ENCODE measurements around the gene SIT1. TPM values are rescaled to one million over a fixed set of nuclear protein-coding genes. Genes with fewer than 3 reads are reported as not detected.
"Not testable (repeated sequence)": the region's sequence is repeated elsewhere in the genome, so short reads cannot be mapped to it uniquely, and the experiment has no call there.

Gene SIT1
- total and polyA plus RNA-seq, 2 experiments from 2014 or later = 0.21 TPM; not detected in 1

- peak overlapping the region; percentile 53 for H3K4me3 ChIP-seq
- DNase-seq (ENCODE audit: low read depth in 1 of 2, low spot score in 1 of 2) = peak; percentile 30 to 57
- H3K4me1 ChIP-seq (ENCODE audit: low read depth) = peaks cover 9% of the 10 kb centered on the region
- H3K27ac ChIP-seq = peak overlapping the region; percentile 90
- no peaks in the 10 kb centered on the region for H3K27me3 ChIP-seq
- TF ChIP-seq CTCF (IDR thresholded peaks at IDR 0.05; ENCODE audit: low read depth, low read length) = no peak
- H3K36me3 ChIP-seq = no peaks in the 10 kb centered on the region
- H3K9me3 ChIP-seq (ENCODE audit: low read depth) = no peaks in the 10 kb centered on the region
Measured at GRCh38 chr9:35646153-35646532, 4.6 kb downstream of the SIT1 start.

GRCh38 chr9:35645736-35646135 lies 5.0 kb downstream of the SIT1 start:
- peak overlapping the region; percentile 90 for H3K27ac ChIP-seq
- not testable (repeated sequence) for H3K27me3 ChIP-seq; DNase-seq (ENCODE audit: low read depth in 1 of 2, low spot score in 1 of 2); H3K4me1 ChIP-seq (ENCODE audit: low read depth); H3K36me3 ChIP-seq; H3K9me3 ChIP-seq (ENCODE audit: low read depth)
- H3K4me3 ChIP-seq = peak overlapping the region; percentile 53

GRCh38 chr9:35643046-35643445 lies 7.7 kb downstream of the SIT1 start:
- Histone ChIP-seq H3K4me1 (ENCODE audit: low read depth) (peaks cover 9% of the 10 kb centered on the region), H3K9me3 (ENCODE audit: low read depth) (no peaks in the 10 kb centered on the region), H3K36me3 (no peaks in the 10 kb centered on the region), H3K27ac (no peak overlapping the region), H3K27me3 (no peaks in the 10 kb centered on the region), H3K4me3 (no peak overlapping the region)
- no peak for TF ChIP-seq CTCF (IDR thresholded peaks at IDR 0.05; ENCODE audit: low read depth, low read length)
- DNase-seq (ENCODE audit: low read depth in 1 of 2, low spot score in 1 of 2) = no peak

- not testable (repeated sequence) for H3K9me3 ChIP-seq (ENCODE audit: low read depth); H3K27me3 ChIP-seq
Measured at GRCh38 chr9:35641478-35641877, 9.3 kb downstream of the SIT1 start.

GRCh38 chr9:35640431-35640830 lies 10.3 kb downstream of the SIT1 start:
- not testable (repeated sequence) for H3K9me3 ChIP-seq (ENCODE audit: low read depth); DNase-seq (ENCODE audit: low read depth in 1 of 2, low spot score in 1 of 2); H3K36me3 ChIP-seq; H3K27me3 ChIP-seq; H3K4me3 ChIP-seq; H3K27ac ChIP-seq; H3K4me1 ChIP-seq (ENCODE audit: low read depth)

More at GRCh38 chr9:35641478-35641877, 9.3 kb downstream of the SIT1 start:
- not testable (repeated sequence) for H3K4me1 ChIP-seq (ENCODE audit: low read depth); H3K4me3 ChIP-seq; H3K27ac ChIP-seq; H3K36me3 ChIP-seq; DNase-seq (ENCODE audit: low read depth in 1 of 2, low spot score in 1 of 2)

- Histone ChIP-seq H3K36me3 (no peaks in the 10 kb centered on the region), H3K4me3 (no peak overlapping the region), H3K27ac (no peak overlapping the region), H3K9me3 (ENCODE audit: low read depth) (no peaks in the 10 kb centered on the region), H3K4me1 (ENCODE audit: low read depth) (peaks cover 9% of the 10 kb centered on the region), H3K27me3 (no peaks in the 10 kb centered on the region)
- TF ChIP-seq CTCF (IDR thresholded peaks at IDR 0.05; ENCODE audit: low read depth, low read length) = no peak
- no peak for DNase-seq (ENCODE audit: low read depth in 1 of 2, low spot score in 1 of 2)
Measured at GRCh38 chr9:35639631-35640030, 11.1 kb downstream of the SIT1 start.

GRCh38 chr9:35639225-35639624 lies 11.5 kb downstream of the SIT1 start:
- not testable (repeated sequence) for DNase-seq (ENCODE audit: low read depth in 1 of 2, low spot score in 1 of 2); H3K9me3 ChIP-seq (ENCODE audit: low read depth); H3K27me3 ChIP-seq; H3K4me3 ChIP-seq; H3K4me1 ChIP-seq (ENCODE audit: low read depth); H3K27ac ChIP-seq; H3K36me3 ChIP-seq

- H3K27ac ChIP-seq; H3K36me3 ChIP-seq; H3K9me3 ChIP-seq (ENCODE audit: low read depth); DNase-seq (ENCODE audit: low read depth in 1 of 2, low spot score in 1 of 2); H3K4me1 ChIP-seq (ENCODE audit: low read depth); H3K4me3 ChIP-seq; H3K27me3 ChIP-seq: not testable (repeated sequence)
Measured at GRCh38 chr9:35638751-35639150, 12.0 kb downstream of the SIT1 start.

- not testable (repeated sequence) for H3K4me1 ChIP-seq (ENCODE audit: low read depth); H3K9me3 ChIP-seq (ENCODE audit: low read depth); H3K27ac ChIP-seq; H3K36me3 ChIP-seq; H3K4me3 ChIP-seq; DNase-seq (ENCODE audit: low read depth in 1 of 2, low spot score in 1 of 2); H3K27me3 ChIP-seq
Measured at GRCh38 chr9:35637427-35637955, 13.2 kb downstream of the SIT1 start.

GRCh38 chr9:35636877-35637246 lies 13.9 kb downstream of the SIT1 start:
- not testable (repeated sequence) for H3K27me3 ChIP-seq; H3K4me3 ChIP-seq; H3K36me3 ChIP-seq; H3K27ac ChIP-seq; H3K9me3 ChIP-seq (ENCODE audit: low read depth); H3K4me1 ChIP-seq (ENCODE audit: low read depth); DNase-seq (ENCODE audit: low read depth in 1 of 2, low spot score in 1 of 2)

Data from cardiac muscle cell (in vitro differentiated cells and primary cell).